Chondrocyte (in vitro differentiated cells): ENCODE data around the gene CAMKMT. TPM values are rescaled to one million over a fixed set of nuclear protein-coding genes. Genes with fewer than 3 reads are reported as not detected.

ENCODE experiments used
- DNase-seq: peaks from one replicate; pipeline ENCODE4 v3.0.0; 2021; ENCODE audit warnings: mixed read lengths, low spot score
- H3K27ac Mint-ChIP-seq: one replicate; pipeline ENCODE4 v1.8.0; 2021; ENCODE audit warnings: mild to moderate bottlenecking, moderate library complexity, mixed read lengths; ENCODE audit not compliant: unreplicated experiment
- H3K27me3 Mint-ChIP-seq: 2 replicates; pipeline ENCODE4 v1.8.0; 2021; ENCODE audit warnings: low read depth, mixed read lengths
- H3K36me3 Mint-ChIP-seq: 2 replicates; pipeline ENCODE4 v1.8.0; 2021; ENCODE audit warnings: low read depth, mixed read lengths
- H3K4me1 Mint-ChIP-seq: 2 replicates; pipeline ENCODE4 v1.8.0; 2021; ENCODE audit warnings: low read depth, mild to moderate bottlenecking, mixed read lengths
- H3K4me3 Mint-ChIP-seq: one replicate; pipeline ENCODE4 v1.8.0; 2021; ENCODE audit warnings: mild to moderate bottlenecking, moderate library complexity, mixed read lengths; ENCODE audit not compliant: unreplicated experiment
- H3K9me3 Mint-ChIP-seq: 2 replicates; pipeline ENCODE4 v1.8.0; 2021; ENCODE audit warnings: low read depth, mixed read lengths
- CTCF ChIP-seq: fragments of 200-600 bp; sonication (generic); IDR thresholded peaks from 2 replicates; pipeline ENCODE4 v1.5.0; 2021; ENCODE audit warnings: antibody characterized with exemption, mild to moderate bottlenecking, moderate library complexity
- total RNA-seq: library from RNA; stranded (reverse); gene quantifications from 3 replicates; pipeline ENCODE4 v1.2.1, GENCODE V29; 2021

CAMKMT gene
- total RNA-seq, 1 donor from 2014 or later = 6.5 TPM

GRCh38 chr2:44632931-44633689, 271.4 kb downstream of the CAMKMT start:
- Mint-ChIP-seq H3K27ac (no peak overlapping the region), H3K36me3 (peaks cover 8% of the 10 kb centered on the region), H3K4me1 (no peaks in the 10 kb centered on the region), H3K9me3 (peaks cover 15% of the 10 kb centered on the region), H3K4me3 (no peak overlapping the region), H3K27me3 (no peaks in the 10 kb centered on the region)
- no peak for TF ChIP-seq CTCF
- DNase-seq = no peak

GRCh38 chr2:44635725-44636124, 274.0 kb downstream of the CAMKMT start:
- H3K27ac Mint-ChIP-seq = no peak overlapping the region
- TF ChIP-seq CTCF = no peak
- H3K4me3 Mint-ChIP-seq = no peak overlapping the region
- H3K36me3 Mint-ChIP-seq = peaks cover 8% of the 10 kb centered on the region
- H3K4me1 Mint-ChIP-seq = no peaks in the 10 kb centered on the region
- H3K9me3 Mint-ChIP-seq = peaks cover 13% of the 10 kb centered on the region
- DNase-seq = no peak
- H3K27me3 Mint-ChIP-seq = no peaks in the 10 kb centered on the region

GRCh38 chr2:44638649-44639048, 276.9 kb downstream of the CAMKMT start:
- H3K4me3 Mint-ChIP-seq = no peak overlapping the region
- DNase-seq = no peak
- no peaks in the 10 kb centered on the region for H3K4me1 Mint-ChIP-seq
- H3K27ac Mint-ChIP-seq = no peak overlapping the region
- H3K27me3 Mint-ChIP-seq = no peaks in the 10 kb centered on the region
- peaks cover 2% of the 10 kb centered on the region for H3K36me3 Mint-ChIP-seq
- no peak for TF ChIP-seq CTCF
- peaks cover under 1% of the 10 kb centered on the region for H3K9me3 Mint-ChIP-seq

- DNase-seq = no peak
- Mint-ChIP-seq H3K4me1 (peaks cover 4% of the 10 kb centered on the region), H3K27me3 (no peaks in the 10 kb centered on the region), H3K9me3 (no peaks in the 10 kb centered on the region), H3K36me3 (no peaks in the 10 kb centered on the region), H3K4me3 (no peak overlapping the region), H3K27ac (no peak overlapping the region)
- no peak for TF ChIP-seq CTCF
Measured at GRCh38 chr2:44639399-44639798, 277.7 kb downstream of the CAMKMT start.

- H3K27me3 Mint-ChIP-seq = no peaks in the 10 kb centered on the region
- peaks cover 11% of the 10 kb centered on the region for H3K4me1 Mint-ChIP-seq
- DNase-seq = no peak
- no peak overlapping the region for H3K27ac Mint-ChIP-seq
- no peaks in the 10 kb centered on the region for H3K36me3 Mint-ChIP-seq
- TF ChIP-seq CTCF = no peak
- H3K4me3 Mint-ChIP-seq = no peak overlapping the region
- H3K9me3 Mint-ChIP-seq = peaks cover 3% of the 10 kb centered on the region
Measured at GRCh38 chr2:44642123-44642857, 280.5 kb downstream of the CAMKMT start.
